KOPT-K1 (cell line): Measurements from ENCODE around the gene RXFP1.

Source experiments
- H3K27ac ChIP-seq: fragments of 200-600 bp; sonication (generic); 2 replicates; pipeline ENCODE4 v1.5.1; 2016; ENCODE audit warnings: antibody characterized with exemption, mild to moderate bottlenecking, low read depth, low read length; ENCODE audit not compliant: poor library complexity, severe bottlenecking
- H3K36me3 ChIP-seq: fragments of 200-600 bp; sonication (generic); 2 replicates; pipeline ENCODE4 v1.5.1; 2017; ENCODE audit warnings: antibody characterized with exemption, mild to moderate bottlenecking, low read length, moderate library complexity; ENCODE audit not compliant: insufficient read depth
- H3K9me3 ChIP-seq: fragments of 200-600 bp; sonication (generic); 2 replicates; pipeline ENCODE4 v1.5.1; 2017; ENCODE audit warnings: antibody characterized with exemption, low read length, mild to moderate bottlenecking; ENCODE audit not compliant: insufficient read depth, poor library complexity, severe bottlenecking

RXFP1 gene

DNA sequence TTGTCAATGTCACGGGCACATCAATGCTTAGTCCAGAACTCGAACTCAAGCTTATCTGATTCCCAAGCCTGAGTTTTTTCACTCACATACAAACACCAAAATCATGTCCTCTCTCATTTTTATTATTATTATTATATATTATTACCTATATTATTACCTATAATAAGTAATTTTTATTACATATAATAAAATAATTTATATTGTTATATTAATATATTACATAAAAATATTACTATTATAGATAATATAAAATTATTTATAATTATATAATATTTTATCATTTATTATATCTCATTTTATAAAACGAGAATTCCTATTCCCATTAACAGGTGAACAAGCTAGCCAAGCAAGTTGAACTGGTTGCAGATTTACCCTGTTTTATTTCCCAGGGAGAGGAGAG is 13.0 kb downstream of the RXFP1 start:
- no peak overlapping the region for H3K27ac ChIP-seq
- no peaks in the 10 kb centered on the region for H3K36me3 ChIP-seq
- no peaks in the 10 kb centered on the region for H3K9me3 ChIP-seq

DNA sequence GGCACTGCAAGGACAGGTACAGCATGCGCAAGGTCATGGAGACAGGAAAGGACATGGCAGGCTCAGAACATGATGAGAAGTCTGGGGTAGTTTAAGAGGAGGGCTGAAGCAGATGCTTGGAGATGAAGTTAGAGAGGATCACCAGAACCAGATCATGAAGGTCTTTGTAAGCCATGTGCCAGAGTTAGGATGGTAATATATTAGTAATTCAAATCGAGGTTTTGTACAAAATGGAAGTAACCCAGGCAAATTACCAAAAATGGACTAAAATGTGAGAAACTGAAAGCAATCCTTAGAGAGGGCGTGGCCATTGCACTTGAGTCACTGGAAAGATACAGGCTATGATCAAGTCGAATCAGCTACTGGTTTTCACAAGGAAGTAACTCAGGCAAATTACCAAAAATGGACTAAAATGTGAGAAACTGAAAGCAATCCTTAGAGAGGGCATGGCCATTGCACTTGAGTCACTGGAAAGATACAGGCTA is 13.5 kb downstream of the RXFP1 start:
- Histone ChIP-seq H3K27ac (no peak overlapping the region), H3K36me3 (no peaks in the 10 kb centered on the region)

GRCh38 chr4:158536833-158537232 is 15.2 kb downstream of the RXFP1 start:
- Histone ChIP-seq H3K9me3 (no peaks in the 10 kb centered on the region), H3K27ac (no peak overlapping the region), H3K36me3 (no peaks in the 10 kb centered on the region)

More for the DNA sequence above, 13.5 kb downstream of the RXFP1 start:
- no peaks in the 10 kb centered on the region for H3K9me3 ChIP-seq

DNA sequence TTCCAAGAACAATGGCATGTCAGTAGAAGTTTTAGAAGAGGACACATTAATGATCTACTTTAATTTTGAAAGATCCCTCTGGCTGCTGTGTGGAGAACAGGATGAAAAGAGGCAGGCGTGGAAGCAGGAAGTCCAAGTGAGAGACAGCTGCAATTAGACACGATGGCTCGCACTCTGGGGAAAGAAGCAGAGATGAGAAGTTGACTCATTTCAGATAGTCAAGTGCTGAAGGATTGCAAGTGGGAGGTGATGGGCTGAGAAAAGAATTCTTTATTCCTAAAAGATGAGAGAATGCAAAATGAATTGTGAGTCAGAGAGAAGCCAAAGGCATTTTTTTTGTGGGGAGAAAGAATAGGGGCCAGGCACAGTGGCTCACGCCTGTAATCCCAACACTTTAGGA is 16.5 kb downstream of the RXFP1 start:
- Histone ChIP-seq H3K9me3 (no peaks in the 10 kb centered on the region), H3K36me3 (no peaks in the 10 kb centered on the region), H3K27ac (no peak overlapping the region)

DNA sequence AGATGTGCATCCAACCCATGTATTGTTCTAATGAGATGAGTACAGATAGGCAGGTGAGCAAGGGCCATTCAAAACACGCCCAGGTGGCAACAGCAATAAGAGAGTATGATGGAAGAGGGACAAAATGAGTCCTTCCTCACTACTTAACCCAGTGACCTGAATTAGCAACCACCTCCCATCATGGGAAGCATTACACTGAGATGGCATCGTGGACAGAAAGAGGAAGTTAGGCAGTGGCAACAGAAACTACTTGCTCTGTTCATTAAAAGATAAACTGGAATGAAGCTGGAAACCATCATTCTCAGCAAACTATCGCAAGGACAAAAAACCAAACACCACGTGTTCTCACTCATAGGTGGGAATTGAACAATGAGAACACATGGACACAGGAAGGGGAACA is 17.2 kb downstream of the RXFP1 start:
- no peaks in the 10 kb centered on the region for H3K9me3 ChIP-seq
- no peak overlapping the region for H3K27ac ChIP-seq
- H3K36me3 ChIP-seq: no peaks in the 10 kb centered on the region

DNA sequence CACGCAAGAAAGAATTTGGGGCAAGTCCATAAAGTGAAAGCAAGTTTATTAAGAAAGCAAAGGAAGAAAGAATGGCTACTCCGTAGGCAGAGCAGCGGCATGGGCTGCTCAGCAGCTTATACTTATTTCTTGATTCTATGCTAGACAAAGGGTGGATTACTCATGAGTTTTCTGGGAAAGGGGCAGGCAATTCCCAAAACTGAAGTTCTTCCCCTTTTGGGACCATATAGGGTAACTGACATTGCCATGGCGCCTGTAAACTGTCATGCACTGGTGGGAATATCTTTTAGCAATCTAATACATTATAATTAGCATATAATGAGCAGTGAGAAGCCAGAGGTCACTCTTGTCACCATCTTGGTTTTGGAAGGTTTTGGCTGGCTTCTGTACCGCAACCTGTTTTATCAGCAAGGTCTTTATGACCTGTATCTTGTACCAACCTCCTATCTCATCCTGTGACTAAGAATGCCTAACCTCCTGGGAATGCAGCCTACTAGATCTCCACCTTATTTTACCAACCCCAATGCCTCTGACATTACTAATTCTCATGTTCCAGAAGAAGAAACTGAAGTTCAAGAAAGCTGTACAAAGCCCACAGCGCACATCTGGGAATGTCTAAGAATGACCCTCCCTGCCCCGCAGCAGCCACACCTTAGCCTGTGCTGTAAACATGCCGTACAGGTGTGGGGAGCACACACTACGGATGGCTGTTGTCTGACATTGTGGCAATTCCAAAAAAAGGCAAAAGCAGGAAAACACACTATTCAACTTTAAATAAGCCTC is 18.6 kb downstream of the RXFP1 start:
- no peaks in the 10 kb centered on the region for H3K36me3 ChIP-seq
- H3K27ac ChIP-seq: no peak overlapping the region
- no peaks in the 10 kb centered on the region for H3K9me3 ChIP-seq

DNA sequence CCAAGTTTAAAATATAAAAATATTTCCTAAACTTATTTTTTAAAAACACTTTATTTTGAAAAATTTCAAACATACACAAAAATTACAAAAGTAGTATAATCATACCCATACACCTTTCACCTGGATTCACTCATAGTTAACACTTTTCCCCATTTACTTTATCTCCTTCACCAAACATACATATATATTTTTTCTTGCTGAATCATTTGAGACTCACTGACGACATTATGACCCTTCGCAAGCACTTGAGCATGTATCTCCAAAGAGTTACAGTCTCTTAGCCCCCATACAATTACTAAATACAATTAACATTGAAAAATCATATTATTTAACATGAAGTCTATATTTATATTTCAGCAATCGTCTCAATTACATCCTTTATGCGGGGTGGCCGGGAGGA is 19.8 kb downstream of the RXFP1 start:
- Histone ChIP-seq H3K27ac (no peak overlapping the region), H3K36me3 (no peaks in the 10 kb centered on the region), H3K9me3 (no peaks in the 10 kb centered on the region)

DNA sequence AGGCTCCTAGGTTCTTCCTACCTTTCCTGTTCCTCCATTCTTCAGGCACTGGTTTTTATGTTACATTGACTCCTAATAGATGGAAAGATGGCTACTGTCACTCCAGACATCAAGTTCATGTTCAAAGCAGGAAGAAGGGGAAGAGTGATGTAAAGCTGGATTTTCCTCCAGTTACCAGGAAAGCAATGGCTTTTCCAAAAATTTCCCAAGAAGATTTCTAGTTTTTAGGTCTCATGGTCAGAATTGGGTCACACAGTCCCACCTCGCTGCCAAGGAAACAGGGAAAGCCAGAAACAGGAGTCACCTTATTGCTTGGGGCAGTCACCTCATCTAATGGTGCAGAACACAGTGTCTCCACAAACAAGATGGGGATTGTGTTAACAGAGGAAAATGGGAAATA is 21.5 kb downstream of the RXFP1 start:
- Histone ChIP-seq H3K36me3 (no peaks in the 10 kb centered on the region), H3K27ac (no peak overlapping the region), H3K9me3 (no peaks in the 10 kb centered on the region)

- no peak overlapping the region for H3K27ac ChIP-seq
- no peaks in the 10 kb centered on the region for H3K36me3 ChIP-seq
- H3K9me3 ChIP-seq: no peaks in the 10 kb centered on the region
These were observed 22.5 kb downstream of the RXFP1 start for GRCh38 chr4:158544141-158544540.

- Histone ChIP-seq H3K9me3 (no peaks in the 10 kb centered on the region), H3K36me3 (no peaks in the 10 kb centered on the region), H3K27ac (no peak overlapping the region)
These were observed 31.7 kb downstream of the RXFP1 start for GRCh38 chr4:158553364-158553763.

- Histone ChIP-seq H3K27ac (no peak overlapping the region), H3K9me3 (no peaks in the 10 kb centered on the region), H3K36me3 (no peaks in the 10 kb centered on the region)
These were observed 38.6 kb downstream of the RXFP1 start for GRCh38 chr4:158560284-158560683.

DNA sequence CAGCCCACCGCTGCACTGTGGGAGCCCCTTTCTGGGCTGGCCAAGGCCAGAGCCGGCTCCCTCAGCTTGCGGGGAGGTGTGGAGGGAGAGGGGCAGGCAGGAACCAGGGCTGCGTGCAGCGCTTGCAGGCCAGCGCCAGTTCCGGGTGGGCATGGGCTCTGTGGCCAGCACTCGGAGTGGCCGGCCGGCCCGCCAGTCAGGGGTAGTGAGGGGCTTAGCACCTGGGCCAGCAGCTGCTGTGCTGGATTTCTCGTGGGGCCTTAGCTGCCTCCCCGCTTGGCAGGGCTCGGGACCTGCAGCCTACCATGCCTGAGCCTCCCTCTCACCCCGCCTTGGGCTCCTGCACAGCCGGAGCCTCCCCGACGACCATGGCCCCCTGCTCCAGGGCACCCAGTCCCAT is 45.2 kb downstream of the RXFP1 start:
- Histone ChIP-seq H3K27ac (no peak overlapping the region), H3K9me3 (no peaks in the 10 kb centered on the region), H3K36me3 (no peaks in the 10 kb centered on the region)

DNA sequence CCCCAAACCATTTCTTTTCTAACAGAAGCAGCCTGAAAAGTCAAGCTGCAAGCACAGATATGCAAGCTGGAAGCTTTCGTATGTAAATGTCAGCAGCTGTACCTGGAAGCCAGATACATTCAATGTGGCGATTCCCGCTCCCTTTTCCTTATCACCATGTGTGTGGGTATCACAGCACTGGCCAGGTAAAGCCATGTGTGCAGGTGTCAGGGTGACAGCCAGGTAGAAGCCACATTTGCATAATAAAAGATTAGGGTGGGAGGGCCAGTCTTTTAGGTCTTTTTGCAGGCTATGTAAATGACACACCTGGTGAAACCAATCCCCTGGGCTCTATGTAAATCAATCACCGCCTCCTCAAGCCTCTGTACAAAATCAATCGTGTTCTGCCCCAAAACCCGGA is 50.1 kb downstream of the RXFP1 start:
- no peaks in the 10 kb centered on the region for H3K9me3 ChIP-seq
- H3K36me3 ChIP-seq: no peaks in the 10 kb centered on the region
- H3K27ac ChIP-seq: no peak overlapping the region

DNA sequence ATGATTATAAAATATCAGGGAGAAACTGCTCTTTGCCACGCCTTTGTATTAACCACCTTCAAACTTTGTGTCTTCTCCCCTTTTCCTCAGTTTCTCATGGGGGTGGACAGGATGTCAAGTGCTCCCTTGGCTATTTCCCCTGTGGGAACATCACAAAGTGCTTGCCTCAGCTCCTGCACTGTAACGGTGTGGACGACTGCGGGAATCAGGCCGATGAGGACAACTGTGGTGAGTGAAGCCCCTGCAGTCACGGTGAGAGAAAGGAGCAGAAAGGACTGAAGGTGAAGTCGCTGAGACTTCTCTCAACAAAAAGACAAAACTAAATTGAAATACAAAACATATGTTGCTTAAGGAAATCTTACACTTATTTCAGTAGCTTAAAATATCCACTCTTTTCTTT is 50.9 kb downstream of the RXFP1 start:
- H3K27ac ChIP-seq: no peak overlapping the region
- H3K9me3 ChIP-seq: no peaks in the 10 kb centered on the region

GRCh38 chr4:158578476-158578875 is 56.8 kb downstream of the RXFP1 start:
- Histone ChIP-seq H3K9me3 (no peaks in the 10 kb centered on the region), H3K27ac (no peak overlapping the region), H3K36me3 (no peaks in the 10 kb centered on the region)

More for the DNA sequence above, 50.9 kb downstream of the RXFP1 start:
- H3K36me3 ChIP-seq: no peaks in the 10 kb centered on the region

GRCh38 chr4:158580064-158580463 is 58.4 kb downstream of the RXFP1 start:
- no peaks in the 10 kb centered on the region for H3K36me3 ChIP-seq
- no peaks in the 10 kb centered on the region for H3K9me3 ChIP-seq
- H3K27ac ChIP-seq: no peak overlapping the region
